IPS-NIHi7 (cell line): ENCODE results near the gene SLC9A7.

Source experiments
- DNase-seq: peaks from one replicate; pipeline ENCODE4 v3.0.0; 2012; ENCODE audit warnings: mixed read lengths; ENCODE audit errors: extremely low spot score

SLC9A7 gene

DNA sequence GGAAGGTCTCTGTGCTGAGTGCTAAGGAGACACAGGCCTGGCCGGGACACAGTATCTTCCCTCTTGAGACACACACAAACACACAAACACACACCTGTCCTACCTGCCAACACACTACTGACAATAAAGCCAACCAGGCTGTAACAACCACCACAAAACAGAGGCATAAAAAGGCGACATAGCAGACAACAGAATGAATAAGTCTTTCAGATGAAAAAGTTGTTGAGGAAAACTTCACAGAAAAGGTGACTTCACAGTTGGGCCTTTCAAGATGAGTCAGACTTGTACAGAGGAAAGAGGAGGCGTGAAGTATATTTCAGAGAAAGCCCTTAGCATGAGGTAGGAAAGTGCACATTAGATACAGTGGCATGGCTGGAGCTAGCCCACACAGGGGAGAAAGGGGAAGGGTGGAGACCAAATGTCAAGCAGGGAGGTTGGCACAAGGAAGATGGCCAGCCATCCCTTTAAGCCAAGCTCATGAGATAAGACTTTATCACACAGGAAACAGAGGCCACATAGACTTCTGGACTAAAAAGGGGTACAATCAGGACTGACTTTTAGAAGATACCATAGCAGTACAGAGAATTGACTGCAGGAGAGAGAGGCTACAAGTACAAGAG is 54.0 kb downstream of the SLC9A7 start:
- no peak for DNase-seq

DNA sequence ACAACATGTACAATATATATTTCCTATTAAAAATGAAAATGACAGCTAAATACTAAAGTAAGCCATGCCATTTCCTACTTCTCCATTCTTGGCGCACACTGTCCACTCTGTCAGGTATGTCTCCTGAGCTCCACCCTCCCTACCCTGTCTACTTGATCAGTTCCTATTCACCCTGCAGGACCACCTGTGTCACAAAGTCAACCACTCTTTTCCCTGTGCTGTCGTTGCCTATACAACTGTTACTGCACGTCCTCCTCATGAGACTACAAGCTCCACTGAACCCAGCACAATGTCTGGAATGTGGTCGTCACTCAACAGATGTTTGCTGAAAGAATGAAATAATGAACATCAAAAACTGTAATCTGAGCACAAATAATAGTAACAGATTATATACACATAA is 54.9 kb downstream of the SLC9A7 start:
- no peak for DNase-seq

DNA sequence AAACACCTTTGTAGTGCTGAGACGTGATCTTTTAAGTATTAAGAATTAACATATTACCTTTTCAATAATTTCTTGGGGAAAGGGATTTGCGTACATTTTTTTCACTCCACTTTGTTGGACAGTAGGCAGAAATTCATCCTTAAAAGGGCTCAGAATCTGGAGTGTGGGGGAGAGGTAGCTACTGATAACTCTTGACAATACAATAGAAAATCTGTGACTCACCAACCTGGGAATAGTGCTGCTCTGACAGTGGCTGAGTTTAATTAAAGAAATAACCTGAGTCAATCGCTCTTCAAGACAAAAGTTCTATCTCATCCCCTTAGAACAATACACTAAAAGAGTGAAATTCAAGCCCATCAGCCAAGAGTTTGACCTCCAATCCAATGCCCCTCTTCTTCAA is 60.2 kb downstream of the SLC9A7 start:
- no peak for DNase-seq

DNA sequence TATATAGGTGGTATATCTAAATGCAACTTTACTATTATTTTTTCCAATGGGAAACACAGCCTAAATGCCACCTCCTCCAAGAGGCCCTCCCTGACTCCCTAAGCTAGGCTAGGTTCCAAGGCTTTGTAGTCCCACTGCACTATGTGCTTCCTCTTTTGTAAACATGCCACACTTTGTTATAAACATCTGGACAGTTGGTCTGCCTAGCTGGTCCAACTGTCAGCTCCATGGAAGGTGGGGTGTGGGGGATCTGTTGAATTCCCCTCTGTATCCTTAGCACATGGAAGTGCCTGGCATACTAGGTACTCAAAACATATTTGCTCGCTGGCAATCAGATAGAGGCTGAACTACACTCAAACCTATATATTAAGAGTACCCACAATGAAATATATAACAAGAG is 63.4 kb downstream of the SLC9A7 start:
- DNase-seq, result no peak

DNA sequence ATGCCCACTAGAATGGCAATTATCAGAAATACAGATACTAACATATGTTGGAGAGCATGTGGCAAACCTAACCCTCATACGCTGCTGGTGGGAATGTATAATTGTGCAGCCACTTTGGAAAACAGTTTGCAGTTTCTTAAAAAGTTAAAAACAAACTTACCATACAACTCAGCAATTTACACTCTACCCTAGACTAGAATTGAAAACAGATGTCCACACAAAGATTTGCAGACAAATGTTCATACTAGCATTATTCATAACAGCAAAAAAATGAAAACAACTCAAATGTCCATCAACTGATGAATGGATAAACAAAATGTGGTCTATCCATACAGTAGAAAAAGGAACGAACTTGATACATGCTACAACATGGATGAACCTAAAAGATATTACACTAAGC is 64.4 kb downstream of the SLC9A7 start:
- DNase-seq, result no peak

DNA sequence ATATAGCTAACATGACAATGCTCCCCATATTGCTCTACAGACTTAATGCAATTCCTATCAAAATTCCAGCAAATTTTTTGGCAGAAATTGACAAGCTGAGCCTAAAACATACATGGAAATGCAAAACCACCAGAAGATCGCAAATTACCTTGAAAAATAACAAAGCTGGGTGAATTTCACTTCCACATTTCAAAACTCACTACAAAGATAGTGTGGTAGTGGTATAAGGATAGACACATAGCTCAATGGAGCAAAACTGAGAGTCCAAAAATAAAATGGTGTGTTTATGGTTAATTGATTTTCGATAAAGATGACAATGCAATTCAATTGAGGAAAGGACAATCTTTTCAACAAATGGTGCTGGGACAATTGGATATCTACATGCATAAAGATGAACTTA is 65.8 kb downstream of the SLC9A7 start:
- DNase-seq, result no peak

DNA sequence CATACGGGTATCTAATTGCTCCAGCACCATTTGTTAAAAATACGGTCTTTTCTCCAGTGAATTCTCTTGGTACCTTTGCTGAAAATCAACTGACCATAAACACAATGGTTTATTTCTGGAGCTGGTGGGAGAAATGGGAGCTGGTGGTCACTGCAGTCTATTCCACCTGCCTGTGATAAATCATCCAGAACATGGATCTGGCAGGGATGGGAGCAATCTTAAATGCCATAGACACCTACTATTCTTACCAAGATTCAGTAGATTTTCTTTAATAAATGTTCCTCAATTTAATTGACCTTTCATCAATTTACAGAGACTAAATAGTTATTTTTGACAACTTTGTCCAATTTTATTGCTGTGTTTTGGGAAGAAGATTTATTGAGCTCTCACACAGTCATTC is 68.1 kb downstream of the SLC9A7 start:
- no peak for DNase-seq

DNA sequence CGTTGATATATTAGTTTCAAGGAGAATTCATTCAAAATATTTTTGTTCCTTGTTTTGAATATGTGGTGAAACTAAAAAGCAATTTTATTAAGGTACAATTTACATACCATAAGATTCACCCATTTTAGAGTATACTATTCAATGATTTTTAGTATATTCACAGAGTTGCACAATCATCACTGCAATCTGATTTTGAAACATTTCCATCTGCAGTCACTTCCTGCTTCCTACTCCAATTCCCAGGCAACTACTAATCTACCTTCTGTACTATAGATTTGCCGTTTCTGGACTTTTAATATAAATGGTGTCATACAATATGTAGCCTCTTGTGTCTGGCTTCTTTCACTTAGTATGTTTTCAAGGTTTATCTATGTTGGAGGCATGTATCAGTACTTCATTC is 71.3 kb downstream of the SLC9A7 start:
- DNase-seq, result no peak

DNA sequence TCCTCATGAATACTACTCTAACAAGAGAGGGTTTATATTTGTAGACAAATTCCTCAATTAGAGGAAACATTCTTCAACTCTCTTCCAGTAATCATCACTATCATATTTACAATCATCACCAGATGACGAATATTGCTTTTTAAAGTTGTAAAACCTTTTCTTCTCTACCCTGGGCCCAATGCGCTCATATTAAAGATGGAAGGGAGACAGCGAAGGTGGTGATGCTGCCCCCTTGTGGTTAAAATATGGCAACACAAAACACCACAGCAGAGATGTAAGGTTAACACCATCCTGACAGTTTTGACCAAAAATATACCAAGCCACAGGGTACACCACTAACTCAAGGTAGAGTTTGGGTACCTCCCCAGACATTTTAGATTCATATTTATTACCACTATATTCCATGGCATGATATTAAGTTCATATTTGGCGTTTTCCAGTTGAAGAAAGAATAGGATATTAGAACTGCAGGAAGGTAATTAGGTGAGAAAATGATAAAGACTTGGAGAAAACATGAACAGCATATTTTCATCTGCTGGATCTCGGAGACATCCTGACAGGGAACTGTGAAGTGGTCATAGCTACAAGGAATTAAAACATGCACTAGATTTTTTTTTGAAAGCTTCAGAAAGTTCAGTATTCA is 72.8 kb downstream of the SLC9A7 start:
- peak; percentile 56 for DNase-seq

DNA sequence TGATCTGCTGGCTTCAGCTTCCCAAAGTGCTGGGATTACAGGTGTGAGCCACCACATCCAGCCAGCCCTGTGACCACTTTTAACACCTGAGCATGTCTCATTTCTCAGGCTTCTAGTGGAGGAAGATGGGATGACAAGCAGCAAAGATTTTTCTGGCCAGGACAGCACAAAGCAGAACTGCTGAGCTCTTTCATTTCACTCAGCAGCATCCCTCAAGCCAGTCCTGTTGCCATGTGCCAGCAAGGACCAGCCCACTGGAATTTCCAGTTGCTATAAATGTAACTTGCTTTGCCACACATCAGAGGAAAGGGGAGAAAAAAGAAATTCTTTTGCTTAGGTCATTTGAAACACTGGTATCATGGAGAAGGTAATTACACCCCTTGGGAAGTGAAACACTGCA is 75.9 kb downstream of the SLC9A7 start:
- peak; percentile 20 for DNase-seq

DNA sequence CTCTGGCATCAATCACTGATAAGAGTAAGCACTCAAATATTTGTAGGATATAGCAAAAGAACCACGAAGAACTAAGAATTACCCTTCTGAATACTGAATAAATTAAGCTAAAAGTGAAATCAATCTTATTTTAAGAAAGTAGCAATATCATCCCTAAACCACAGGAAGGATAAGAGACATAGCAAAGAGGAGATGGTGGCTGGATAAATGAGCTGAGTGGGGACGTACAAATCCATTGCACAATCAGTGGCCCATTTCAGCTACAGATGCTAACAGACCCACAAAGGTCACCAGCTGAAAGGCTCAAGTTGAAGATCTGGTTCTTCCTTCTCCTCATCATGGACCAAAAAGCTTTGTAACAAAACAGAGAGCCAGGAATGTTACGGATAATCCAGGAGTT is 77.1 kb downstream of the SLC9A7 start:
- no peak for DNase-seq

DNA sequence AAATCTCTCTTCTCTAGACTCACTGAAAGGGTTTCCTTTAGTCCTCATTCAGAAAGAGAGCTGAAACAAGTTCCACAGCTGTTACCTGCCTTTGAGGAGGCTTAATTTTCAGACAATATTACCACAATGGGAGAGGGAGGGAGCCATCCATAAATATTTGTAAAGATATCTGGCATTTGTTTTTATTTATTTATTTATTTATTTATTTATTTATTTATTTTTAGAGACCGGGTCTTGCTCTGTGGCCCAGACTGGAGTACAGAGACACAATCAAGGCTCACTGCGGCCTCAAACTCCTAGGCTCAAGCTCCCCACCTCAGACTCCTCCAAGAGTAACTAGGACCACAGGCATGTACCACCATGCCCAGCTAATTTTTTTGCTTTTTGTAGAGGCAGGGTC is 80.7 kb downstream of the SLC9A7 start:
- DNase-seq, result no peak

DNA sequence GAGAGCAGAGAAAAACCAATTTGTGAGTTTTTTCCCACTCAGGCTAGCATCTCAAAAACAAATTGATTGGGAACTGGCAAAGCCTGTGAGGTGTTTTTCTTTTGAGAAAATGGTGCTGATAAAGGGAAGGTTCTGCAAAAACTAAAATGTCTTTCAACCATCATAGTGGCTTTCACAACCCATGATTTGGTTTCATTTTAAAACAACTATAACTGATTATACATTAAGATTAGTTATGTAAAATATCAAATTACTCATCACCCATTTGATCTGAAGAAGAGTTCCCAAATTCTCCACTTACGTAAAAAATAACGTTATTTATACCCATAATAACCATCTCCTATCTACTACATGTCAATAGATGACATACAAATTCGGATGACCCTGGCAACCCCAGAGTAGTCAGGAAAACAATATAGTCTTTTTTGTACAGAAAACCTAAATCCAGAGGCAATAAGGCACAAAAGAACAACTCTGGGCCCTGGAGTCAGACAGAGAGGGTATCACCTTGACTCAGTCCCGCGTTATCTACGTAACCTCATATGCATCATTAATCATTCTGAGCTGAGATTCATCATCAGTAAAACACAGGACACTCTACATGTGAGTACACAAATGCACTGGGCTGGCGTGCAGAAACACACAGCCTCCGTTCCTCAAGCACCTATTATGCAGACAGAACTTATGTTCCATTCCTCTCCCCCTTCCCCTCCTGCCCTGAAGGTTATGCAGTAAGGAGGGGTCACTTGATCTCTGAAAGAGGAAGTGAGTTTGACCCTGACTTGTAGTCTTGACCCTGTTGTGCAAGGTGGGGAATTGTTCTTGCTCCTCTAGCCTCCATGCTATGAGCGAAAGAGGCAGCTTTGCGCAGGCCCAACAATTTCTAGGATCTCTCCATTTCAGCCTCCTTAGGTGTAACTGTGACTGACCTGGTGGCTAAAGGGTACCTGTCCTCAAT is 82.2 kb downstream of the SLC9A7 start:
- DNase-seq, result no peak

DNA sequence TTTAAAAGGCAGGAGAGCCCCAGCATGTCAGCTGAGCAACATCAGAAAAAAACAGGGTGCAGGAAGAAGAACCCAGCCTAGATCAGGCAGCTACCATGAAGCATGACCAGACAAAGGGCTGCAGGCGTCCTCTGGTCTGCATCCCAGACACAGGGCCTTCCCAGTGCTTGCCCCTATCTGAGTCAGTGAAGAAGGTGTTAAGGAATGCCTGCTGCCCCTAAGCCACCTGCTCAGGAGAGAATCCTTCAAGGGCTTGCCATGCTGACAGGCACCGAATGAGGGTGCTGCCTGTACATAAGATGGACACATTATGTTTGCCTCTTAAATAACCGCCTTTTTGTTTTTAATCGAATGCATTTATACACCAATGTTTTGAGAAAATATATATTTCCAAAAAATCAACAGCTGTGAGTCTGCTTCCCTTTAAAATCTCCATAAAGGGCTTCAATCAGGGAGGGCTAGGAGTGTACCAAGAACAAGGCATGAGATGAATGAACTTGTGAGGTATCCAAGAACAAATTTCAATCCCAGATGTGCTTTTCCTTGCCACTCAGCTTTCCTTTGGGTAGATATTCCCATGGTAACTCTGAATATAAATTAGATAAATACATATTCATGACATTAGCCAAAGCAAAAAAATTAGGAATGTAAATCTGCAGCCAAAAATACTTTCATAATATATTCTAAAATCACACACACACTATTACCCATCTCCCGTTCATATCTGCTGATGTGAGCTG is 85.1 kb downstream of the SLC9A7 start:
- no peak for DNase-seq

DNA sequence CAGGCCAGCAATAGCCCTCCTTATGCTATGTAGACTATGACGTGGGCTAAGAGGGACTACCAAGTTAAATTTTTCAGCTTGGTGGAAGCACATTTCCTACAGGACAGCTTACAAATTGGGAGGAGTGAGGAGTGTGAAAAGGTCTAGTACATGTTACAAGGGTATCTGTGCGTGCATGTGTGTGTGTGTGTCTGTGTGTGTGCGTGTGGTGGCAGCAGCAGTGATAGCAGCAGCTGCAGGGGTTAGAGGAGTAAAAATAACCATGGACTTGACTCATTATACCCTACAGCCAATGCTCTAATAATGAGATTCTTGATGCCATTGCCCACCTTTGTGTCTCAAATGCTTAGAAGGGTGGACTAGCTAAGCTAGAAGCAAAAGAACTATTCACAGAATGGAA is 88.6 kb downstream of the SLC9A7 start:
- no peak for DNase-seq

DNA sequence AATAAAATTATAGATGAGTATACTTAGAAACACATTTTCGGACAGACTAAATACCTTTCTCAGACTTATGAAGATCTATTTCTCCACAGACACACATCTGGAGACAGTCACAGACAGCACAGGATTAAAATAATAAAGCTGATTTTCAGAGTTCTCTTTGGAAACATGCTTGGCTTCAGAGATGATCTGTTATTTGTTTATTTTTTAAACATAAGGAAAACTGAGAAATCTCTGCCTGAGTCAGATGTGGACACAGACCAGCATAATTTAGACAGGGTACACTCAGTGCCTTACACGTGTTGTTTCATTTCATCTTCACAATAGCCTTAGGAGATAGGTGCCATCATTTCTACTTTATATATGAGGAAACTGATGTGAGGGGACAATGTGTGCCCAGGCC is 92.1 kb downstream of the SLC9A7 start:
- no peak for DNase-seq

DNA sequence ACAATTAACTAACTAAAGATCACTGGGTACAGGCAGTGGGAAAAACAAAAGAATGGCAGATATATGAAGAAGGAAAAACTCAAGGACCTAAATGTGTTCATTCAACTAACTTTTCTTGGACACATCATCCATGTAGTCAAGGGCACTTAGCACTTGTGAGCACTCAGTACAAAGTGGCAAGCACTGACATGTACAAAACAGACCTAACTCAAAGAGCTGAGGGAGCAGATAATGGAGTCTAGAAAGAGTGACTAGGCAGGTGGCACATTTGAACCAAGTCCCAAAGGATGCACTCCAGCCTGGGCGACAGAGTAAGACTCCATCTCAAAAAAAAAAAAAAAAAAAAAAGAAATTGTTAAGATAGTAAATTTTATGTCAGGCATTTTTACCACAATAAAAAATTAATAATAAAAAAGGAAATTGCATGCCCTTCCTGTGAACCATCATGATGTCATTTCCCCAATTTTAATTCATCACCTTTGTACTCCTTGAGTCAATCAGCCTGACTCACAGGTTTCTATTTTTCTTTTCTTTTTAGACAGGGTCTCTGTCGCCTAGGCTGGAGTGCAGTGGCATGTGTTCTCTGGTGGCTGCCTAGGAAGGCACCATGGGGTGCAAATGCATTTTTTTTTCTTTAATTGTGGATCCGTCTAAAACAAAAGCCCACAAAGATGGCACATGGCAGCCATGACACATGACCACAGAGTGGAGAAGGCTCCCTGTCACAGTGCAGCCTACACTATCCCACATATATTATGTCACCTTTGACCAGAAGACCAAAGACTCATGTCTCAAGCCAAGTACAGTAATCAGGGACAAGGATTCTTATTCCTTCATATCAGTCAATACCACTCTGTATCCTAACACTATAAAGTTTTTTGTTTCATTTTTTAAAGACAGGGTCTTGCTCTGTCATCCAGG is 93.4 kb downstream of the SLC9A7 start:
- no peak for DNase-seq

DNA sequence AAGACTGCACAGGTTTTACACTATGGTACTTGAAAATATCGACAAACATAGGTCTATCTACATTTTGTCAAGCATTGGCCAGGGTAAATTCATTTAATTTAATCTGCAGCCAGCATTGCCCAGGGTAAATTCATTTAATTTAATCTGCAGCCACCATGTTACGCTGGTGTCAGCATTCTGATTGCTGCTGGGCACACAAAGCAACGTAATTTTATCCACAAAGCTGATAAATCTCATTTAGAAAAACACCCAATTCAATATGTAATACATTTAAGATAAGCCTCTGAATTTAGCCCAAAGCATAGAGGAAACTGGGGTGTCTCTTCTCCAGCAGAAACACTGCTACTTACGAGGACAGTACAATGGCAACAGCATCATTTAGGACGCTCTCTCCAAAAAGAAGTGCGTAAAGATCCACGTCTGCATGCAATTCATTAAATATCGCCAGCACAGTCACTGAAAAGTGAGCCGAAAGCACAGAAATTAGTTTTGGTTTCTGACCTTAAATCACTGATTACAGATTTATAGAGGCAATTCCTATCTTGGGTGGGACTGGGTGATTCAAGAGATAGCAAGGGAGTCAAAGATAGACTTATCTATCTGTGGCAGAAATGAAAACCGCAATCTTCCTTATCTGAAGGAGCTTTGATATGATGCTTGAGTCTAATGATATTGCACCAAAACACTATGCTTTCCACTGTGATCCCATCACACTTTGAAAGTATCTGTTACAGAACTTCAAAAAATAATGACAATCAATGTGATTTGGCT is 96.5 kb downstream of the SLC9A7 start:
- DNase-seq, result no peak

DNA sequence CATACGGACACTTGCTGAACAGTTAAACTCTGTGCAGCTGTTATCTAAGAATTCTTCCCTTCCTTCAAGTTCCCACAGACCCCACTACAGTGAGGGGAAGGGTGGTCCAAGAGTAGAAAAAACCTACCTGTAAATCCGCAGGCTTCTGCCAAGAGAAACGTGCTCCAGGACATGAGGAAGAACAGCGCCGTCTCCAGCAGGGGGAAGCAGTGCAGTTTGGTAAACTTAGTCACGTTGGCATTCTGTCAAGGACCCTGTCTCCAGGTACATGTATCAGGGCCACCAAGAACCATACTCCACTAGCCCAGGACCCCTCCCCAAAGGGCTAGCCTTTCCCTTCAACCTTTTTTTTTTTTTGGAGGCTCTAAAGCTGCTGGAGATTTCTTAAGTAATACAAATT is 105.4 kb downstream of the SLC9A7 start:
- DNase-seq, result peak; percentile 66
